ENCODE results near the gene PEX5L. TPM values are rescaled to one million over a fixed set of nuclear protein-coding genes. Genes with fewer than 3 reads are reported as not detected.

Gene PEX5L
- total and polyA plus RNA-seq, 2 experiments from 2014 or later, result 6.3 to 7.0 TPM

DNA sequence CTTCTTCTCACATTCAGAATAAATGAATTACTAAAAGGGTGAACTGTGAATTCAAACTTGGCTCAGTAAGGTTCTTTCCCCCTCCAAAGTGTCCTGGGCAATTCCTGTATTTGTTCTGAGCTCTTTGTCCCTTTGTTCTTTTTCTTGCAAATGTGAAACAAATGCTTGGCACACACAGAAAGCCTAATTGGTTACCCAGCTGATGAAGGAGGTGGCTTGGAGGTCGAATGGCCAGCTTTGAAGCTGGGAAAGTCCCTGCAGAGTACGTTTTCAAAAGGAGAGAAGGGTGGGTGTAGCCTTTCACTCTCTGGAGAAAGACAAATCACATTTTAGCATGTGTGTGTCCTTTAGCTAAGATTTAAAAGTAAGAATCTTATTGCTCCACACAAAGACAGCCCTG, 154.4 kb downstream of the PEX5L start:
- H3K9me2 ChIP-seq (ENCODE audit: insufficient read depth), result no peaks in the 10 kb centered on the region
- H2AFZ ChIP-seq, result no peak overlapping the region
- no peaks in the 10 kb centered on the region for H3K79me2 ChIP-seq (replicated peaks; ENCODE audit: insufficient read depth)
- H3K27ac ChIP-seq (ENCODE audit: low read depth), result peak overlapping the region; percentile 67; the same call in 1 of the 2 replicates
- DNase-seq (ENCODE audit: low spot score), result peak; percentile 83
- ATAC-seq, result peak; percentile 94
- no peak overlapping the region for H3K4me3 ChIP-seq
- H3K4me2 ChIP-seq, result no peak overlapping the region
- H3K36me3 ChIP-seq (ENCODE audit: insufficient read depth), result no peaks in the 10 kb centered on the region
- Mint-ChIP-seq H3K4me3 (no peak overlapping the region), H3K27ac (peak overlapping the region; percentile 78), H3K9me3 (no peaks in the 10 kb centered on the region), H3K36me3 (ENCODE audit: low read depth) (no peaks in the 10 kb centered on the region), H3K4me1 (peaks cover 45% of the 10 kb centered on the region), H3K27me3 (ENCODE audit: insufficient read depth, low read depth, poor library complexity) (peaks cover 2% of the 10 kb centered on the region)
- H3K4me1 ChIP-seq (ENCODE audit: insufficient read depth), result peaks cover 23% of the 10 kb centered on the region
- no peaks in the 10 kb centered on the region for H3F3A ChIP-seq (replicated peaks; ENCODE audit: low read depth)
- TF ChIP-seq, protein P1, sequence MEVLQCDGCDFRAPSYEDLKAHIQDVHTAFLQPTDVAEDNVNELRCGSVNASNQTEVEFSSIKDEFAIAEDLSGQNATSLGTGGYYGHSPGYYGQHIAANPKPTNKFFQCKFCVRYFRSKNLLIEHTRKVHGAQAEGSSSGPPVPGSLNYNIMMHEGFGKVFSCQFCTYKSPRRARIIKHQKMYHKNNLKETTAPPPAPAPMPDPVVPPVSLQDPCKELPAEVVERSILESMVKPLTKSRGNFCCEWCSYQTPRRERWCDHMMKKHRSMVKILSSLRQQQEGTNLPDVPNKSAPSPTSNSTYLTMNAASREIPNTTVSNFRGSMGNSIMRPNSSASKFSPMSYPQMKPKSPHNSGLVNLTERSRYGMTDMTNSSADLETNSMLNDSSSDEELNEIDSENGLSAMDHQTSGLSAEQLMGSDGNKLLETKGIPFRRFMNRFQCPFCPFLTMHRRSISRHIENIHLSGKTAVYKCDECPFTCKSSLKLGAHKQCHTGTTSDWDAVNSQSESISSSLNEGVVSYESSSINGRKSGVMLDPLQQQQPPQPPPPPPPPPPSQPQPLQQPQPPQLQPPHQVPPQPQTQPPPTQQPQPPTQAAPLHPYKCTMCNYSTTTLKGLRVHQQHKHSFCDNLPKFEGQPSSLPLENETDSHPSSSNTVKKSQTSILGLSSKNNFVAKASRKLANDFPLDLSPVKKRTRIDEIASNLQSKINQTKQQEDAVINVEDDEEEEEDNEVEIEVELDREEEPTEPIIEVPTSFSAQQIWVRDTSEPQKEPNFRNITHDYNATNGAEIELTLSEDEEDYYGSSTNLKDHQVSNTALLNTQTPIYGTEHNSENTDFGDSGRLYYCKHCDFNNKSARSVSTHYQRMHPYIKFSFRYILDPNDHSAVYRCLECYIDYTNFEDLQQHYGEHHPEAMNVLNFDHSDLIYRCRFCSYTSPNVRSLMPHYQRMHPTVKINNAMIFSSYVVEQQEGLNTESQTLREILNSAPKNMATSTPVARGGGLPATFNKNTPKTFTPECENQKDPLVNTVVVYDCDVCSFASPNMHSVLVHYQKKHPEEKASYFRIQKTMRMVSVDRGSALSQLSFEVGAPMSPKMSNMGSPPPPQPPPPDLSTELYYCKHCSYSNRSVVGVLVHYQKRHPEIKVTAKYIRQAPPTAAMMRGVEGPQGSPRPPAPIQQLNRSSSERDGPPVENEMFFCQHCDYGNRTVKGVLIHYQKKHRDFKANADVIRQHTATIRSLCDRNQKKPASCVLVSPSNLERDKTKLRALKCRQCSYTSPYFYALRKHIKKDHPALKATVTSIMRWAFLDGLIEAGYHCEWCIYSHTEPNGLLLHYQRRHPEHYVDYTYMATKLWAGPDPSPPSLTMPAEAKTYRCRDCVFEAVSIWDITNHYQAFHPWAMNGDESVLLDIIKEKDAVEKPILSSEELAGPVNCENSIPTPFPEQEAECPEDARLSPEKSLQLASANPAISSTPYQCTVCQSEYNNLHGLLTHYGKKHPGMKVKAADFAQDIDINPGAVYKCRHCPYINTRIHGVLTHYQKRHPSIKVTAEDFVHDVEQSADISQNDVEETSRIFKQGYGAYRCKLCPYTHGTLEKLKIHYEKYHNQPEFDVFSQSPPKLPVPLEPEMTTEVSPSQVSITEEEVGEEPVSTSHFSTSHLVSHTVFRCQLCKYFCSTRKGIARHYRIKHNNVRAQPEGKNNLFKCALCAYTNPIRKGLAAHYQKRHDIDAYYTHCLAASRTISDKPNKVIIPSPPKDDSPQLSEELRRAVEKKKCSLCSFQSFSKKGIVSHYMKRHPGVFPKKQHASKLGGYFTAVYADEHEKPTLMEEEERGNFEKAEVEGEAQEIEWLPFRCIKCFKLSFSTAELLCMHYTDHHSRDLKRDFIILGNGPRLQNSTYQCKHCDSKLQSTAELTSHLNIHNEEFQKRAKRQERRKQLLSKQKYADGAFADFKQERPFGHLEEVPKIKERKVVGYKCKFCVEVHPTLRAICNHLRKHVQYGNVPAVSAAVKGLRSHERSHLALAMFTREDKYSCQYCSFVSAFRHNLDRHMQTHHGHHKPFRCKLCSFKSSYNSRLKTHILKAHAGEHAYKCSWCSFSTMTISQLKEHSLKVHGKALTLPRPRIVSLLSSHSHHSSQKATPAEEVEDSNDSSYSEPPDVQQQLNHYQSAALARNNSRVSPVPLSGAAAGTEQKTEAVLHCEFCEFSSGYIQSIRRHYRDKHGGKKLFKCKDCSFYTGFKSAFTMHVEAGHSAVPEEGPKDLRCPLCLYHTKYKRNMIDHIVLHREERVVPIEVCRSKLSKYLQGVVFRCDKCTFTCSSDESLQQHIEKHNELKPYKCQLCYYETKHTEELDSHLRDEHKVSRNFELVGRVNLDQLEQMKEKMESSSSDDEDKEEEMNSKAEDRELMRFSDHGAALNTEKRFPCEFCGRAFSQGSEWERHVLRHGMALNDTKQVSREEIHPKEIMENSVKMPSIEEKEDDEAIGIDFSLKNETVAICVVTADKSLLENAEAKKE (CRISPR knock-in tag; IDR thresholded peaks at IDR 0.05), result 0 out of 2 replicates have a peak, but pooled peaks have one; percentile 17
- TF ChIP-seq, protein P2, sequence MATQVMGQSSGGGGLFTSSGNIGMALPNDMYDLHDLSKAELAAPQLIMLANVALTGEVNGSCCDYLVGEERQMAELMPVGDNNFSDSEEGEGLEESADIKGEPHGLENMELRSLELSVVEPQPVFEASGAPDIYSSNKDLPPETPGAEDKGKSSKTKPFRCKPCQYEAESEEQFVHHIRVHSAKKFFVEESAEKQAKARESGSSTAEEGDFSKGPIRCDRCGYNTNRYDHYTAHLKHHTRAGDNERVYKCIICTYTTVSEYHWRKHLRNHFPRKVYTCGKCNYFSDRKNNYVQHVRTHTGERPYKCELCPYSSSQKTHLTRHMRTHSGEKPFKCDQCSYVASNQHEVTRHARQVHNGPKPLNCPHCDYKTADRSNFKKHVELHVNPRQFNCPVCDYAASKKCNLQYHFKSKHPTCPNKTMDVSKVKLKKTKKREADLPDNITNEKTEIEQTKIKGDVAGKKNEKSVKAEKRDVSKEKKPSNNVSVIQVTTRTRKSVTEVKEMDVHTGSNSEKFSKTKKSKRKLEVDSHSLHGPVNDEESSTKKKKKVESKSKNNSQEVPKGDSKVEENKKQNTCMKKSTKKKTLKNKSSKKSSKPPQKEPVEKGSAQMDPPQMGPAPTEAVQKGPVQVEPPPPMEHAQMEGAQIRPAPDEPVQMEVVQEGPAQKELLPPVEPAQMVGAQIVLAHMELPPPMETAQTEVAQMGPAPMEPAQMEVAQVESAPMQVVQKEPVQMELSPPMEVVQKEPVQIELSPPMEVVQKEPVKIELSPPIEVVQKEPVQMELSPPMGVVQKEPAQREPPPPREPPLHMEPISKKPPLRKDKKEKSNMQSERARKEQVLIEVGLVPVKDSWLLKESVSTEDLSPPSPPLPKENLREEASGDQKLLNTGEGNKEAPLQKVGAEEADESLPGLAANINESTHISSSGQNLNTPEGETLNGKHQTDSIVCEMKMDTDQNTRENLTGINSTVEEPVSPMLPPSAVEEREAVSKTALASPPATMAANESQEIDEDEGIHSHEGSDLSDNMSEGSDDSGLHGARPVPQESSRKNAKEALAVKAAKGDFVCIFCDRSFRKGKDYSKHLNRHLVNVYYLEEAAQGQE (IDR thresholded peaks at IDR 0.05; ENCODE audit: unreplicated experiment), result no peak
- TF ChIP-seq ZNF114 (CRISPR knock-in tag; IDR thresholded peaks at IDR 0.05) (no peak), NANOG (IDR thresholded peaks at IDR 0.05; ENCODE audit: borderline replicate concordance) (peak; percentile 29; the same call in 1 of the 2 replicates), JUNB (IDR thresholded peaks at IDR 0.05; ENCODE audit: unreplicated experiment) (no peak), ZNF331 (CRISPR knock-in tag; IDR thresholded peaks at IDR 0.05; ENCODE audit: low read depth) (no peak), EZH2phosphoT487 (IDR thresholded peaks at IDR 0.05; ENCODE audit: unreplicated experiment) (no peak), EZH2 (IDR thresholded peaks at IDR 0.05; ENCODE audit: low read depth, unreplicated experiment) (no peak), STAT1 (IDR thresholded peaks at IDR 0.05; ENCODE audit: unreplicated experiment) (no peak), CREB1 (CRISPR knock-in tag; IDR thresholded peaks at IDR 0.05; ENCODE audit: low read depth) (no peak)
- TF ChIP-seq, protein P3, sequence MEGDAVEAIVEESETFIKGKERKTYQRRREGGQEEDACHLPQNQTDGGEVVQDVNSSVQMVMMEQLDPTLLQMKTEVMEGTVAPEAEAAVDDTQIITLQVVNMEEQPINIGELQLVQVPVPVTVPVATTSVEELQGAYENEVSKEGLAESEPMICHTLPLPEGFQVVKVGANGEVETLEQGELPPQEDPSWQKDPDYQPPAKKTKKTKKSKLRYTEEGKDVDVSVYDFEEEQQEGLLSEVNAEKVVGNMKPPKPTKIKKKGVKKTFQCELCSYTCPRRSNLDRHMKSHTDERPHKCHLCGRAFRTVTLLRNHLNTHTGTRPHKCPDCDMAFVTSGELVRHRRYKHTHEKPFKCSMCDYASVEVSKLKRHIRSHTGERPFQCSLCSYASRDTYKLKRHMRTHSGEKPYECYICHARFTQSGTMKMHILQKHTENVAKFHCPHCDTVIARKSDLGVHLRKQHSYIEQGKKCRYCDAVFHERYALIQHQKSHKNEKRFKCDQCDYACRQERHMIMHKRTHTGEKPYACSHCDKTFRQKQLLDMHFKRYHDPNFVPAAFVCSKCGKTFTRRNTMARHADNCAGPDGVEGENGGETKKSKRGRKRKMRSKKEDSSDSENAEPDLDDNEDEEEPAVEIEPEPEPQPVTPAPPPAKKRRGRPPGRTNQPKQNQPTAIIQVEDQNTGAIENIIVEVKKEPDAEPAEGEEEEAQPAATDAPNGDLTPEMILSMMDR (conservative IDR thresholded peaks at IDR 0.05; ENCODE audit: low read depth in 2 of 2), result no peak
- TF ChIP-seq, protein P4, sequence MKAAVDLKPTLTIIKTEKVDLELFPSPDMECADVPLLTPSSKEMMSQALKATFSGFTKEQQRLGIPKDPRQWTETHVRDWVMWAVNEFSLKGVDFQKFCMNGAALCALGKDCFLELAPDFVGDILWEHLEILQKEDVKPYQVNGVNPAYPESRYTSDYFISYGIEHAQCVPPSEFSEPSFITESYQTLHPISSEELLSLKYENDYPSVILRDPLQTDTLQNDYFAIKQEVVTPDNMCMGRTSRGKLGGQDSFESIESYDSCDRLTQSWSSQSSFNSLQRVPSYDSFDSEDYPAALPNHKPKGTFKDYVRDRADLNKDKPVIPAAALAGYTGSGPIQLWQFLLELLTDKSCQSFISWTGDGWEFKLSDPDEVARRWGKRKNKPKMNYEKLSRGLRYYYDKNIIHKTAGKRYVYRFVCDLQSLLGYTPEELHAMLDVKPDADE (IDR thresholded peaks at IDR 0.05), result no peak
- no peaks in the 10 kb centered on the region for H3K27me3 ChIP-seq (ENCODE audit: insufficient read depth)
- H4K20me1 ChIP-seq (replicated peaks; ENCODE audit: insufficient read depth), result no peaks in the 10 kb centered on the region
